ENCODE results near the gene CACNA2D3.

CACNA2D3 gene

DNA sequence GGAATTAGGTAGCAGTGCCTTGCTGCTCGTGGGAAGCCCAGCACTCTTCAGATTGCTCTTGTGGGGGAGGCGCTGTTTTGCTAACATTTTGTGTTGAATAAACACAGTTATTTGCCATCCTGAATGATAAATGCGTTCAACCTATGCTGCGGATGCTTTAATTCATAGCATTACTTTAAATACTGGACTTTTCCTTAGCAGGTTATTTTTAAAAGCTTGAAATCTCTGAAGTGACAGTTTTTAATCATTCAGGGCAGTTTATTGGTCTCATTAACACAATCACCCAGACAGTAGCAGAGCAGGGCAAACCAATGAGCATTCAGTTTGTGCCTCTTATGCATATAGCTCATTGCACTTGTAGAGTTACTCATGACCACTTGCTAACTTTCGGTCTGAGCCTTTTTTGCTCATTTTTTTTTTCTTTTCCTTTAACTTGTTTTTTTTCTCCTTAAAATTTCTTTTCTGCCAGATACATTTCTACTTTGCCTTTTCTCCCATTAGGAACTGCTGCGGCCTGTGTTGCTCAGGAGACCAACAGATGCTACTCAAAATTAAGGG is 5.2 kb downstream of the CACNA2D3 start:
- DNase-seq: no peak

DNA sequence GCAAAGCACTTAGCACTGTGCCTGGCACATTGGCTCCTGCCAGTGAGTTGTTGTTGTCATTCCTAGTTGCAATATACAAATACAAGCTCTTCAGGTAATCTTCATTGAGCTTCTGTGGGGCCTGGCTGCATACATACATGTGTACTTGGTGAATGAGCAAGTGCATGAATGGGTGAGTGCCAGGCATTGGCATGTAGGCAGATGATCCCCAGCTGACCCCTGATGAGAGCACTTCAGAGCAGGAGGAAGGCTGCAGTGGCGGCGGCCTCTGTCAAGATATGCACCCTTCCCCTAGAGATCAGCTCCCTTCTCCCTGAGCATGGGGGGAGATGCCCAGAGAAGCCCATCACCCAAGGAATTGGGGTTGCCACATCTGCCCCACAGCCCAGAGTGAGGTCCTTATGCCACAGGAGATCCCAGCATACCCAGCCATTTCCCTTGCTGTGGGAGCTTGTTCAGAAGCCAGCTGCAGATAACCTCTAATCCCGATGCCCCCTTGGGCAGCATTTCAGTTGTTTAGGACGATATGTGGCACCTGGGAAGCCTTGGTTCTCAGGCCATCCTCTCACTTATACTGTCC is 8.8 kb downstream of the CACNA2D3 start:
- DNase-seq: no peak

DNA sequence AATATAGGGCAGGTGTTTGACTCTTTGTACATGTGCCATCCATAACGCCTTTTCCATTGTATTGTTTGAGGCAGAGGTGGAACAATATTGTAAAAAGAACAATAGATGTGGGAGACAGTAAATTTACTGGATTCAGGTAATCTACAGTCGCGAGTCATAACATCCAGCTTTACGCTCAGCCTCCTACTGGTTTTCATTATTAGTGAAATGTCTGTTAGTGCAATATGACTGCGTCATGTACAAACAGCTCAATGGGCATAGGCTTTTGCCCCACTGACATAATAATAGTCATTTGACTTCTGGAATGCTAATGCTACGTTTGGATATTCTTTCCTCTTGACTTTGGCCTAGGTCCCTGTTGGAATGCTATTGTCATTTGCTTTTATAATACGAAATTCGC is 9.5 kb downstream of the CACNA2D3 start:
- peak; percentile 33 for DNase-seq

DNA sequence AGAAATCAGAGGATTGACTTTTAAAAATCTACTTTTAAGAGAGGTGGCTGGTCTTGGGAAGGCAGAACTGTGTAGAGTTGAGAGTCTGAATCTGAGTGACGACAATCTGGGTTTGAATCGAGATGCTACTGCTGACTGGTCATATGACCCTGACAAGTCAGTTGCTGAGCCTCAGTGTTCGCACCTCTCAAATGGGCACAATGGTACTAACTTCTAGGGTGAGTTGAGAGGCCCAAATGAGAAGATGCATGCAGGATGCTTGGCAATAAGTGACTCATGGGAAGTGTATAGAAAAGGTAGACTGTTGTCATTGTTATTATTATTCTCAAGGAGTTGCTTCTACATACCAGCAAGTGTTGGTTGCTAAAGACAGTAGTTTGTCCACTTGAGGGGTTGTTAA is 10.3 kb downstream of the CACNA2D3 start:
- no peak for DNase-seq

DNA sequence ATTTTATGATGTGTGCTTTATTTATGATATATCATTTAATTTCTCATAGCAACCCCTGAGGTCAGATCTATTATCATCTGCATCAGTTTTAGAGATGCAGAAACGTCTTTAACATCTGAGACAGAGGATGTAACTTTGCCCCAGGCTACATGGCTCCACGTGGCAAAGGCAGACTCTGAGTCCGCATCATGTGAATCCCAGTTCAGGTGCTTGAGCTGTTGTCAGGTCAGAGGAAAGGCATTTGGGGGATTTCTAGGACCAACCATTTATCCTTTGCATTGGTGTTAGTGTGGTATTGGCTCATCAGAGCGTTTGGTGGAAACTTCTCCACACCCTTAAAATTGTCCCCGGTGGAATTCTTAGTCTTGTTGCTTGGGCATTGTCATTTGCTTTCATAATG is 10.8 kb downstream of the CACNA2D3 start:
- DNase-seq: no peak

DNA sequence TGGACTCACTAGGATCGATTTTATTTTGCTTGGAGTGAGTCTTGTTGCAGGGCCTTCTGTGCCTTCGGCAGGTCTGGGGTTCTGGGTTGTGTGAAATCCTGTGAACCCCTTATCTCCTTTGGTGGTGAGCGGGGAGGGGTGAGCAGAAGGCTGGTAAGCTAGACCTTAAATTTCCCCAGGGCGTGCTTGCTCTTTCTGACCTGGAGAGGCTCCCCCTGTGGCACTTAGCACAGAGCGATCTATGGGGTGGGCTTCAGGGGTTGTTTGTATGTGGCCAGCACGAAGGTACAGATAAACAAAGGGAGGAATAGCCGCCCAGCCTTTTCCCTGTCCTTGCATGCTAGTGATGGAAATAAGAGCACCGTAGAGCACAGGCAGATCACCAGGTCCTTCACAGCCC is 11.8 kb downstream of the CACNA2D3 start:
- no peak for DNase-seq

DNA sequence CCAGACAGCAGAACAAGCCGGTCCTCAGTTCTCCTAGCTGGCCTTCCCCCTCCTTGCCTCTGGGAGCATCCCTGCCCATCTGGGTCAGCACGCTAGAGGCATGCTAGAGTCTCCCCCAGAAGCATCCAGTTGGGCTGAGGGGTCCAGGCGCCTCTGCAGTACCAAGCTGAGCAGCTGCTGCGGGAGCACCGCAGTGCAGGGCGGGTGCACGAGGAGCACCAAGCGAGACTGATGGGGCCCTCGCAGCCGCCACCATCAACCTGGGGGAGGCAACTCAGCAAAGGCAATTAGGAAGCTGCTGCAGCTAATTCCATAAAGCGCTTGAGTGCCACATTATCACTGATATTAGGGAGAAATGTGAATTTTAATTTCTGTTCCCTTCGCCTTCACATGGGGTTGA is 12.4 kb downstream of the CACNA2D3 start:
- no peak for DNase-seq

DNA sequence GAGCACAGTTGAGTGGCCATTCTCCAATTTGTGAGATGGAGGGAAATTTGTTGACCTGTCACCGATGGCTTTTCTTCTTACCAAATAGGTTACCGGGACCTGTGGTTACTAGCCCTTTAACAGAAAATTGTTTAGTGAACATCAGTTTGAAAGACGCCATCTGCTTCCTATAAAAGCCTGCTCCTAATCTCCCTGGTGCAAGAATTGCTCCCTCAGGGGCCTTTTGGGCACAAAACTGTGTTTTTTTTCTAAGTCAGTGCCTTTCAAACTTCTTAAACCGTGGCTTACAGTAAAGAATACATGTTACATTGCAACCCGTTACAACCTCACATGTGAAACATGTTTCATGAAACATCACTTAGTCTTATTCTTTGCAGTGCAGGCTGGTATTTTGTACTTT is 15.0 kb downstream of the CACNA2D3 start:
- DNase-seq: no peak

DNA sequence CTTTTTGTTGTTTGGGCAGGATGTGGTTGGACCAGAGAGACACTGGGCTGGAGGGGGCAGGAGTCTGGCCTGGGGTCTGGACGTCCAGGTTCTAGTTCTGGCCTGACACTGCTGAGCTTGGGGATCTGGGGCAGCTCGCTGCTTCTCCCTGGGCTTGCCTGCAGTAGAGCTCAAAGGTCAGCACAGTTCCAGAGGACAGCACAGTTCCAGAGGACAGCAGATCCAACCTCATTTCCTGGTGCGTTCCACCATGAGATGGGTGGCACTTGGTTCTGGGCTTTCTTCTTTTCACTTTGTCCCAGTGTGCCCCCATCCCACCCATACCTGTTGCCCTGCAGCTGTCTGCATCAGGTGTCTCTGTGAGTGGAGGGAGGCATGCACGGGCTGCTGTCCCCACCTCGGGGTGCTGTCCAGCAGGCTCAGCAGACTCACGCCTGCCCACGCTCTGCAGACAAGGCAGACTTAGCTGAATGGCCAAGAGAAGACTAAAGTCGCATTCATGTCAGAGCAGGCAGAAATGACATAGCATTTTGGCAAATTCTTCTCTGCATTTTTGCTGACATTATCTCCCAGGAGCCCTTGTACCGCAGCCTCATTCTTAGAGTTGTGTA is 16.7 kb downstream of the CACNA2D3 start:
- no peak for DNase-seq

DNA sequence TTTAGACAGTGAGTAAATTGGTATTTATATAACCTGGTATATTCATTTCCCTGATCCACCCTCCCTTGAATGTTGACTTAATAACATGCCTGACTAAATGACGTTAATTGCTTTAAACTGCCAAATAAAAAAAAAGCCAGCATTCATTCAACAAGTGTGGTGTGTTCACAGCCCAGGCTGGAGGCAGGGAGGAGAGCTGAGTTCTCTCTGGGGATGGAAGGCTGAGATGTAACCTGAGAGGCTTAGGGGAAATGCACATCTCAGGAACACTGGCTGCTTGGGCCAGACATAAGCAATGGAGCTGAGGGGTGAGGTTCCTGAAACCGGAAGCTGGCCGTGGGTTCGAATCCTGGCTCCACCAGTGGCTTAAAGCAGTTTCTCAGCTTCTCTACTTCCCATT is 17.3 kb downstream of the CACNA2D3 start:
- peak; percentile 12 for DNase-seq

DNA sequence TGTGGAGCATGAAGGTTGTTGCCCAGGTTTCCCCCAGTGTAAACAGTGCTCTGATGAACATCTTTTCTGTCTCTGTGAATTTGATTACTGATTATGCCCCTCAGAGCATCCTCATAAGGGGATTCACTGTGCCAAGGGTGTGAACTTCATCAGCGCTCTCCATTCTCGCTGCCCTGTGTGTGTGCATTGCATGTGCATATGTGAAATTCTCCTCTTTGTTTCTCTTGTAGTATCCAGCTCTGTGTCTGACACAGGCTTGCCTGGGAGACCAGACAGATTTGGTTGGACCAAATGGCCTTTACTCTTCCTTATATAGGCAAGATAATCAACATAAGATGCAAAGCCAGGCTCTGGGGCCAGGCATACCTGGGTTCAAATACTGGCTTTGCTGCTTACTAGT is 21.9 kb downstream of the CACNA2D3 start:
- no peak for DNase-seq

DNA sequence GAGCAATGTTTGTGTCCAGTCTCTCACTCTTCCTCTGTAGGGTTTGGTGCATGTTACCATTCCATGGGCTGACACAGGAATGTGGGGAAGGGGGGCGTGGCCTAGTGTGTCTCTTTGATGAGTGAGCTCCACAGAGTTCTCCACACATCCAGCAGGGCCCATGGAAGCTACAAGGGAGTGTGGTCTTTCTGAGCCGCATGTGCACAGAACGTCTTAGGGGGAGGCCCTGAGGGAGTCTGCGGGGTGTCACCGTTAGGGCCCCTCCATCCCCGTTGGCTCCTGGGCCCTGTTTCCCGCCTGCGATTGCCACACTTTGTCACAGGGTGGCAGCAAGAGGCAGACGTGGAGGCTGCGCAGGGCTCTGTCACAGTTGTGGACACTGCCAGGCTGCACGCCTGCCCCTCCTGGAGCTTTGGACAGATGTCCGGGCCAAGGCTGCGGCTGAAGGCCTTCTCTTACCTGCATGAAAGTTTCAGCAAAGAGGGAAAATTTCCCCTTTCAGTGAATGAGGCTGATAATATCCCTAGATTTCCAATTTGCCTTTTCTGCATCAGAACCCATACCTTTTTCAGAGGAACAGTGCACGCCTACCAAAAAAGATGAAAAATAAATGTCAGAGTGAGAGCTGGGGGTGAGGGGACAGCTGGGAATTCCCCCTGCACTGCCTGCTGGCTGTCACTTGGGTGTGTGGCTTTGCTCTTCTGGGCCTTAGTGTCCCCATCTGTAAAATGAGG is 24.3 kb downstream of the CACNA2D3 start:
- DNase-seq: peak; percentile 74

DNA sequence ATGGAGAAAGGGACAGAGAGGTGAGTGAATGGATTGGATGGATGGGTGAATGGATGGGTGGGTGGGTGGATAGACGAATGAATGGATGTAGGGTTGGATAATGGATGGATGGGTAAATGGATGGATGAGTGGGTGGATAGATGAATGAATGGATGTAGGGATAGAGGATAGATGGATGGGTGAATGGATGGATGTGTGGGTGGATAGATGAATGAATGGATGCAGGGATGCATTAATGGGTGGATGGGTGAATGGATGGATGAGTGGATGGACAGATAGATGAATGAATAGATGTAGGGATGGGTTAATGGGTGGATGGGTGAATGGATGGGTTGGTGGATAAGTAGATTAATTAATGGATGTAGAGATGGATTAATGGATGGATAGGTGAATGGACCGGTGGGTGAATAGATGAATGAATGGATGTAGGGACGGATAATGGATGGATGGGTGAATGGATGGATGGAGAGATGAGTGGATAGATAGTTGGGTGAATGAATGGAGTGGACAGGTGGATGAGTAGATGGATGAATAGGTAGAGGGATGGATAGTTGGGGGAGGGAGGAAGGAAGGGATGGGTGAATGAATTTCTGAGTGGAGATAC is 28.6 kb downstream of the CACNA2D3 start:
- DNase-seq: no peak

DNA sequence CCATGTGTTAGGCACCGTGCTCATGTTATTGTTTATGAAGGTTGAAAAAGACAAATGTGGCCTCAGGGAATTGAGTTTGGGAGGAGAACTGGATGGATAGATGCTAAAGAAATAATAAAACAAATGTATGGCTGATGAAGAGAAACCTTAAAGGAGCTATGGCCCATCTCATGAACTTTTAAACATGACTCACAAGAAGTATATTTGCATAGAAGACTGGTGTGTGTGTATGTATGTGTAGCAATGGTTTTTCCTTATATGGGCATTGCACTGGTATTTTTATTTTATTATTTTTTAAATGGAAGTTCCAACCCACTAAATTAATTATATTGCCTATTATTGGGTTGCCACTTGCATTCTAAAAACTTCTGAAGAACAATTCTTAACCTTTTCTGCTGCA is 31.1 kb downstream of the CACNA2D3 start:
- DNase-seq: no peak

DNA sequence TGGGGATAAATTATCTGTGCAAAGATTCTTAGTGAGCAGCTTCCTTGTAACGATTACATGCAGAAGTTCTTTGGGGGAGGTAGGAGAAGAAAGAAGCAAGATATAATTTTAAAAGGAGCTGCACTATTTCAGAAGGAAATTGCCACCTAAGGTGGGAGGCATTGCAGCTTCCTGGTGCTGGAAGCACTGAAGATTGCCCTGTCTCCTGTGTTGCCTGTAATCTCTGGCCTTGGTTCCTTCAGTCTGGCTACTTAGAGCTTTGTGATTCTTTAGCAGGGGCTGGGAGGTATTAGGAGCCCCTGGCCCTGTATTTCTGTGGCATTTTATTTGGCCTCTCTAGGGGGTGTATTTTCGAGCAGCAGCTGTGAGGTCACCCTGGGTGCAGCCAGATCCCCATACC is 35.5 kb downstream of the CACNA2D3 start:
- DNase-seq: peak; percentile 23

DNA sequence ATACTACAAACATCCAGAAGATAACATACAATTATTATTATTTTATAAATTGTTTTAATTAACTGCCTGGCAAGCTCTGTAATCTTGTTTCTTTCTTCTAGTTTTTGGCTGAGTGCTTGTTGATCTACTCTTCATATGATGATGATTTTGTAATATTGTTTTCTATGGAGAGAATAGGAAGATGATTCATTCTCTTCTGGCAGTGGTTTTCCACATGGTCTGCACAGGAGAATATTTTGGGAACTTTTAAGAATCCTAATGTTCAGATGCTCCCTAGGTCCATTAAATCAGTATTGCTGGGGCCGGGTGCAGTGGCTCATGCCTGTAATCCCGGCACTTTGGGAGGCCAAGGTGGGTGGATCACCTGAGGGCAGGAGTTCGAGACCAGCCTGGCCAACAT is 37.6 kb downstream of the CACNA2D3 start:
- DNase-seq: no peak

DNA sequence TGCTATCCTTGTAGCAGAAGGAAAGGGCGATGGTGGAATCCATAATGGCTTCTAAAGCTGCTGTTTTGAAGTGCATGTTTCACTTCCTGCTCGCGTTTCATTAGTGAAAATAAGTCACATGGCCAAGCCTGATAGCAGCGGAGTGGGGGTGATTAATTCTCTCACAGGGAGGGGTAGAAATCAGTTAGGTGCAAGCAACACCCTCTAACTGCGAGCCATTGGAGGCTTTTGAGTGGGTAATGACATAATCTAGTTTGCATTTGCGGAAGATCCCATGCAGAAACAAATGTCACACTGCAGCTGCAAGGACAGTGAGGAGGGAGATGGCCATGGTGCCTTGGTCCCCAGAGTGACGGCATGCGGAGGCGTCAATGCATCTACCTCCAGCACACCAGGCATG is 41.1 kb downstream of the CACNA2D3 start:
- DNase-seq: no peak

DNA sequence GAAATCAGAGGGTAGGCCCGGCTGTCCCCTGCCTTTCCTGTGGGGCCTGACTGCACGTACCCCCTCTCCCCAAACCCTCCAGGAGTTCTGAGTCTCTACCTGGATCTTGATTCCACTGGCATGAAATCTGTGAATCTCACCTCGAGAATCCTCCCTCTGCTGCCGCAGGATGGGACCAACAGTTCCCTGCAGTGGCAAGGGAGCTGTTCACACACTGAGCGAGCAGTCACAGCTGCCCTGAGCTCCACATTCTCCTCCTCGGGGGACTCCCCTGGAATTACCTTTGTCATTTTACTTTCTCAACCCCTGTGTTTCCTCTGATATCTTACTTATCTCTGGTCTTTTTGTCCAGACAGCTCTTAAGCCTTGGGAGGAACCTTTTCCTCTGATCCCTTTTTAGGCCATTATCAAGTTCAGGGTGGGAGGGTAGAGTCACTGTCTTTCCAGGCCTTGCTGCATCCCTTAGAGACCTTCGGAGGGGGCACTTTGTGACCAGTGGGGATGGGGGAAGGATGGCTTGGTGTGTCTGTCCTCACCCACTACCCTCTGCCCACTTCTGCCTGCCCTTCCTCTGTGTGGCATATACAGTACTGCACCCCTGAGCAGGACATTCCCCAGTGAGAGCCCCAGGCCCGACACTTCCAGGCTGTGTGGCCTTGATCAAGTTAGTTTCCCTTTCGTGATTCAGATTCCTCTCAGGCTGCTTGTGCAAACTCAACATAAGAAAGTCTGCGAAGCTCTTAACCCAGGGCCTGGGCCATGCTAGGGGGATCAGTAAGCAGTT is 42.0 kb downstream of the CACNA2D3 start:
- DNase-seq: no peak

DNA sequence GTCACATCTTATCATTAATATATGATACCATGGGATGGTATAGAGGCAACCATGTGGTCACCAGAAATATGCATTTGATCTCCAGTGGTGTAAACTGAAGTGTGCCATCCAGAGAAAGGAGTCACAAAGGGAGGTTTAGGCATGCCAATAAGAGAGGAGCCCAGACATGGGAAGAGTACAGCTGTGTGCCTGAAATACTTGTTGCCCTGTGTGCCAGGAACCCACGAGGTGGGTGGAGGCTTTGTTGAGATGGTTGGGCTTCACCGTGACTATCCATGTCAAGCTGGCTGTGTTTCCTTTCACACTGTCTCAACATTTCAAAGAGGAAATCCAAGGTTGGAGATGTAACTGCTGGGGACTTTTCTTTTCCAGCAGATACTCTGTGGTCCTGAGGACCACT is 43.5 kb downstream of the CACNA2D3 start:
- no peak for DNase-seq

DNA sequence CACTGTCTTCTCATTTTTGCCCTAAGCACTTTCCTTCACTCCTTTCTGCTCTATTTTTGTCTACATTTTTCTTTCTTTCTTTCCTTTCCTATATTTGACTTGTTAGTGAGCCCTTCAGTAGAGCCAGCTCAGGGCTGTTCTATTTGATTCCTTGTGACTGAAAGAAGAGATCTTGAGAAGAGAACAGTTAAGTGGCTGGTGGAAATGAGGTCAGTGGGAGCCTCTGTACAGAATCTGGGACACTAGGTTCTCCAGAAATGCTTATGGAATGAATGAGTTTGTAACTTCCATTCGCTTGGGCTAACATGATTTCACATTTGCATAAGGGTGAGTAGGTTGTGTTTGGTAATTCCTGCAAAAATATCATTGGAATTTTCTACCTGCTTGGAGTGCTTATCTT is 45.6 kb downstream of the CACNA2D3 start:
- no peak for DNase-seq

DNA sequence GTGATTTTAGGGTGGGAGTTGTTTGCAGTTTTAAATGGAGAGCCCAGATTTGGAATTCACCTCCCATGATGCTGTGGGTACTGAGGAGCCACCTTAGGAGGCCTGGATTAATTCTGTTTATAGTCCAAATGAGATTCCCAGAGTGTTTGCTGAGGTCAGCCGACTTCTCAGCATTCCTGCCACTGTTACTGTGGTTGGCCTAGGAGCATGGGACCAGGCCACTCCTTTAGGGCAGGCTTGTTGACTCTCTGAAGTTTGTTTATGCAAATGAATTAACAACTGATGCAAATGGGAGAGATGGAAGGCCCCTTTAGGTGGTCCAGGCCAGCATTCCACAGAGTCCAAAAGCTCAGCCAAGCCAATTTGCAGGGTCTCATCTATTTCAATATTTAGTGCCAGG is 46.1 kb downstream of the CACNA2D3 start:
- no peak for DNase-seq

DNA sequence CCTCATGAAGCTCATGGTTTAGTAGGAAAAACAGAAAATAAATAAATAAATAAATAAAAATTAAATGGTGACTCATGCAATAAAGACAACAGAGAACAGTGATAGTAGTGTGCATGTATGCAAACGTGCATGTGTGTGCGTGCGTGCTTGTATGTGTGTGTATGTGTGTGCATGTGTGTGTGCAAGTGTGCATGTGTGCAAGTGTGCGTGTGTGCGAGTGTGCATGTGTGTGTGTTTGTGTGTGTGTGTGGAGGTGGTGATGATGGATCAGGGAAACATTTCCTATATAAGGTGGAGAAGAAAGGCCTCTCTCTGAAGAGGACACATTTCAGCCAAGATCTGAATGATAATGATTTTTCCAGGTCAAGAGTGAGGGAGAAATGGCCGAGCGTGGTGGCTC is 47.2 kb downstream of the CACNA2D3 start:
- no peak for DNase-seq

DNA sequence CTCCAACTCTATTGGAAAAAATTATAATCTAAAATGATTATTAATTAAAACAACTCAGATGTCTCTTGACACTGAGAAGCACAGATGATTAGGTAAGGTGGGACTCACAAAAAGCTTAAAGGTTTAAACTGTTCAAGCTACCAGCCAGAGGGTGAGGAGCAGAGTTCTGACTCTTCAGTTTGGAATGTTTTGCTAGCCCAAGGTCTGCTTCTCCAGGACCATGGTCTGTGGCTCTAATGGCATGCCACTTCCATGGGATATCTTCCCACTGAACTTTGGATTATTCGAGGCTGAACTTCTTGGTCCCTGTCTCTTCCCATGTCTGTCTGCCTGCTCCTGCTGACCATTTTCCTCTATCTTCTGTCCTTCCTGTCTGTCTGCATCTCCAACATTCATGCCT is 49.2 kb downstream of the CACNA2D3 start:
- no peak for DNase-seq

Data from NCI-H146 (cell line).